Esophagus squamous epithelium (tissue), 4 donors: ENCODE measurements around the gene RXFP4.

Source experiments
- CTCF ChIP-seq, 6 experiments: fragments of 450-650 bp in 4 of 6; fragments of 200-600 bp in 2 of 6; sonication (generic) in 2 of 6; IDR thresholded peaks; one replicate each; pipeline ENCODE4 v1.5.1; 2016 to 2019; ENCODE audit warnings: antibody characterized with exemption in 6 of 6, mild to moderate bottlenecking in 4 of 6, moderate library complexity in 4 of 6
- POLR2A ChIP-seq, 4 donors: fragments of 450-650 bp; IDR thresholded peaks; one replicate each; pipeline ENCODE4 v1.6.1; 2017; ENCODE audit warnings: antibody characterized with exemption in 4 of 4, mild to moderate bottlenecking in 4 of 4, moderate library complexity in 3 of 4

DNA sequence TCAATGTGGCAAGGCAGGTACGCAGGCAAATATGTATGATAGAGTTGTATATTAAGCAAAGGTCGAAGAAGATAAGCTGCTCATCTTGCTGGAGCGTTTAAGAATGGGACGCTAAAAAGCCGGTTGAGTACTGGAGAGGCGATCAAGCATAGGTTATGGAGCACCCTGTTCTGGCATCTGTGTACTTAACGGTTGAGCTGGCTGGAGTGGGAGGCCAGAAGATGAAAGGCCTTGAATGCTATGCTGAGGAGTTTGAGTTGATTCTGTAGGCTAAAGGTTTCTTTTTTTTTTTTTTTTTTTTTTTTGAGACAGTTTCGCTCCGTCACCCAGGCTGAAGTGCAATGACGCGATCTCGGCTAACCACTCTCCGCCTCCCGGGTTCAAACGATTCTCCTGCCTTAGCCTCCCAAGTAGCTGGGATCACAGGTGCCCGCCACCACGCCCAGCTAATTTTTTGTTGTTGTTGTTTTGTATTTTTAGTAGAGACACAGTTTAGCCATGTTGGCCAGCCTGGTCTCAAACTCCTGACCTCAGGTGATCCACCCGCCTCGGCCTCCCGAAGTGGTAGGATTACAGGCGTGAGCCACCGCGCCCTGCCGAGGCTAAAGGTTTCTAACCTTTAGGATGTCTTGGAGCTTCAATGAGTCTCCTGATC lies 6.4 kb upstream of the RXFP4 start:
- TF ChIP-seq CTCF (IDR thresholded peaks at IDR 0.05) (no peak), POLR2A (IDR thresholded peaks at IDR 0.05) (no peak)
